Astrocyte of the cerebellum (primary cell): ENCODE measurements around the gene PSIP1.
"Not testable (repeated sequence)": the region's sequence is repeated elsewhere in the genome, so short reads cannot be mapped to it uniquely, and the experiment has no call there.

Experiments used
- DNase-seq: peaks from one replicate; pipeline ENCODE4 v3.0.0-alpha.2; 2011; ENCODE audit warnings: low read depth
- H3K4me3 ChIP-seq: 2 replicates; pipeline ENCODE4 v1.5.1; 2011; ENCODE audit warnings: mild to moderate bottlenecking, low read depth, low read length, moderate library complexity
- CTCF ChIP-seq: IDR thresholded peaks from 2 replicates; pipeline ENCODE4 v1.5.1; 2012; ENCODE audit warnings: low read length, low read depth, moderate library complexity, mild to moderate bottlenecking; ENCODE audit errors: missing control alignments
- in situ Hi-C: cut with HindIII; loops from 2 replicates; pipeline ENCODE4 v1.10.0; 2017; ENCODE audit warnings: low sequenced_read_pairs

The PSIP1 gene

GRCh38 chr9:15541872-15542271, 31.1 kb upstream of the PSIP1 start:
- no peak overlapping the region for H3K4me3 ChIP-seq
- no peak for DNase-seq
- no peak for TF ChIP-seq CTCF
- in situ Hi-C loops, result no loop called here

- in situ Hi-C loops, result no loop called here
Observed at GRCh38 chr9:15531380-15531779, 20.6 kb upstream of the PSIP1 start.

GRCh38 chr9:15529566-15530324, 19.0 kb upstream of the PSIP1 start:
- no peak overlapping the region for H3K4me3 ChIP-seq
- no peak for TF ChIP-seq CTCF
- in situ Hi-C loops, result no loop called here
- no peak for DNase-seq

More at GRCh38 chr9:15531380-15531779, 20.6 kb upstream of the PSIP1 start:
- no peak overlapping the region for H3K4me3 ChIP-seq
- DNase-seq, result no peak
- TF ChIP-seq CTCF, result no peak

- H3K4me3 ChIP-seq, in situ Hi-C loops, DNase-seq: not testable (repeated sequence)
Observed at GRCh38 chr9:15527035-15527434, 16.3 kb upstream of the PSIP1 start.

GRCh38 chr9:15525958-15526357, 15.2 kb upstream of the PSIP1 start:
- no peak overlapping the region for H3K4me3 ChIP-seq
- in situ Hi-C loops, result no loop called here
- no peak for TF ChIP-seq CTCF
- DNase-seq, result no peak

GRCh38 chr9:15524845-15525455, 14.2 kb upstream of the PSIP1 start:
- H3K4me3 ChIP-seq, result no peak overlapping the region
- DNase-seq, result no peak
- no peak for TF ChIP-seq CTCF
- in situ Hi-C loops, result no loop called here

- no peak for DNase-seq
- no peak for TF ChIP-seq CTCF
- H3K4me3 ChIP-seq, result no peak overlapping the region
- in situ Hi-C loops, result no loop called here
Observed at GRCh38 chr9:15522130-15522755, 11.5 kb upstream of the PSIP1 start.
